ENCODE measurements around the gene SRSF12. TPM values are rescaled to one million over a fixed set of nuclear protein-coding genes. Genes with fewer than 3 reads are reported as not detected.

SRSF12 gene
- total RNA-seq, 2 donors from 2014 or later: 1.0 to 5.7 TPM

GRCh38 chr6:89058627-89059026, 59.2 kb downstream of the SRSF12 start:
- no peak for DNase-seq (ENCODE audit: low spot score)
- H3K36me3 ChIP-seq: no peaks in the 10 kb centered on the region
- WGBS: 54% methylated on average over 5 of the region's 5 CpGs
- H3K4me1 ChIP-seq (replicated peaks): no peaks in the 10 kb centered on the region
- H3K27me3 ChIP-seq (replicated peaks; ENCODE audit: insufficient read depth): no peaks in the 10 kb centered on the region
- H3K9me3 ChIP-seq: no peaks in the 10 kb centered on the region
- no peak overlapping the region for H3K27ac ChIP-seq
- TF ChIP-seq POLR2AphosphoS5 (IDR thresholded peaks at IDR 0.05): no peak
- TF ChIP-seq POLR2A (IDR thresholded peaks at IDR 0.05): no peak
- no peak overlapping the region for H3K4me3 ChIP-seq
- intact Hi-C loops (cut with DNase I): no loop called here

- TF ChIP-seq, protein P1, sequence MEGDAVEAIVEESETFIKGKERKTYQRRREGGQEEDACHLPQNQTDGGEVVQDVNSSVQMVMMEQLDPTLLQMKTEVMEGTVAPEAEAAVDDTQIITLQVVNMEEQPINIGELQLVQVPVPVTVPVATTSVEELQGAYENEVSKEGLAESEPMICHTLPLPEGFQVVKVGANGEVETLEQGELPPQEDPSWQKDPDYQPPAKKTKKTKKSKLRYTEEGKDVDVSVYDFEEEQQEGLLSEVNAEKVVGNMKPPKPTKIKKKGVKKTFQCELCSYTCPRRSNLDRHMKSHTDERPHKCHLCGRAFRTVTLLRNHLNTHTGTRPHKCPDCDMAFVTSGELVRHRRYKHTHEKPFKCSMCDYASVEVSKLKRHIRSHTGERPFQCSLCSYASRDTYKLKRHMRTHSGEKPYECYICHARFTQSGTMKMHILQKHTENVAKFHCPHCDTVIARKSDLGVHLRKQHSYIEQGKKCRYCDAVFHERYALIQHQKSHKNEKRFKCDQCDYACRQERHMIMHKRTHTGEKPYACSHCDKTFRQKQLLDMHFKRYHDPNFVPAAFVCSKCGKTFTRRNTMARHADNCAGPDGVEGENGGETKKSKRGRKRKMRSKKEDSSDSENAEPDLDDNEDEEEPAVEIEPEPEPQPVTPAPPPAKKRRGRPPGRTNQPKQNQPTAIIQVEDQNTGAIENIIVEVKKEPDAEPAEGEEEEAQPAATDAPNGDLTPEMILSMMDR (IDR thresholded peaks at IDR 0.05): no peak
- TF ChIP-seq POLR2AphosphoS5 (IDR thresholded peaks at IDR 0.05) (no peak), POLR2A (IDR thresholded peaks at IDR 0.05) (no peak)
- Histone ChIP-seq H3K27me3 (replicated peaks; ENCODE audit: insufficient read depth) (no peaks in the 10 kb centered on the region), H3K36me3 (no peaks in the 10 kb centered on the region), H3K4me1 (replicated peaks) (no peaks in the 10 kb centered on the region), H3K27ac (no peak overlapping the region), H3K9me3 (no peaks in the 10 kb centered on the region), H3K4me3 (no peak overlapping the region)
- intact Hi-C loops (cut with DNase I): no loop called here
- 78% methylated on average over 2 of the region's 2 CpGs for WGBS
- DNase-seq (ENCODE audit: low spot score): no peak
Observed at GRCh38 chr6:89057759-89058158, 60.1 kb downstream of the SRSF12 start.

DNA sequence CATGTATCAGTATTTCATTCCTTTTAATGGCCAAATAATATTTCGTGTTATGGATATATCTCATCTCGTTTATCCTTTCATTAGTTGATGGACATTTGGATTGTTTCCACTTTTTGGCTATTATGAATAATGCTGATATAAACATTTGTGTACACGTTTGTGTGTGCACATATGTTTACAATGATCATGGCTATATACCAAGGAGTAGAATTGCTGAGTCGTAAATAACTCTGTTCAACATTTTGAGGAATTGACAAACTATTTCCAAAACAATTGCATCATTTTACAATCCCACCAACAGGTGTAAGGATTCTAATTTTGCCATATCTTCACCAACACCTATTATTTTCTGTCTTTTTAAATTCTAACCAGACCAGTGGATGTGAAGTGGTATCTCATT, 63.7 kb downstream of the SRSF12 start:
- no peak for TF ChIP-seq POLR2AphosphoS5 (IDR thresholded peaks at IDR 0.05)
- no peak for TF ChIP-seq POLR2A (IDR thresholded peaks at IDR 0.05)
- TF ChIP-seq, protein P1 (IDR thresholded peaks at IDR 0.05): no peak
- H3K36me3 ChIP-seq: no peaks in the 10 kb centered on the region
- H3K9me3 ChIP-seq: no peaks in the 10 kb centered on the region
- intact Hi-C loops (cut with DNase I): no loop called here
- WGBS: 97% methylated on average over 4 of the region's 4 CpGs
- DNase-seq (ENCODE audit: low spot score): no peak
- no peaks in the 10 kb centered on the region for H3K4me1 ChIP-seq (replicated peaks)
- no peaks in the 10 kb centered on the region for H3K27me3 ChIP-seq (replicated peaks; ENCODE audit: insufficient read depth)
- H3K4me3 ChIP-seq: no peak overlapping the region
- H3K27ac ChIP-seq: no peak overlapping the region

DNA sequence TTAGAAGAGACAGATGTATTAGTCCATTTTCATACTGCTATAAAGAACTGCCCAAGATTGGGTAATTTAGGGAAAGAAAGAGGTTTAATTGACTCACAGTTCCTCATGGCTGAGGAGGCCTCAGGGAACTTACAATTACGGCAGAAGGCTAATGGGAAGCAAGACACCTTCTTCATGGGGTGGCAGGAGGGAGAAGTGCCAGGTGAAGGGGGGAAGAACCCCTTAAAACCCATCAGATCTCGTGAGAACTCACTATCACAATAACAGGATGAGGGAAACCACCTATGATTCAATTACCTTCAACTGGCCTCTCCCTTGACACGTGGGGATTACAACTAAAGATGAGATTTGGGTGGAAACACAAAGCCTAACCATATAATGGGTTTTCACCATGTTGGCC, 66.2 kb downstream of the SRSF12 start:
- Histone ChIP-seq H3K27ac (no peak overlapping the region), H3K4me1 (replicated peaks) (no peaks in the 10 kb centered on the region), H3K36me3 (no peaks in the 10 kb centered on the region), H3K9me3 (no peaks in the 10 kb centered on the region), H3K4me3 (no peak overlapping the region), H3K27me3 (replicated peaks; ENCODE audit: insufficient read depth) (no peaks in the 10 kb centered on the region)
- intact Hi-C loops (cut with DNase I): no loop called here
- 80% methylated on average over 3 of the region's 3 CpGs for WGBS
- no peak for TF ChIP-seq POLR2AphosphoS5 (IDR thresholded peaks at IDR 0.05)
- TF ChIP-seq, protein P1 (IDR thresholded peaks at IDR 0.05): no peak
- TF ChIP-seq POLR2A (IDR thresholded peaks at IDR 0.05): no peak
- no peak for DNase-seq (ENCODE audit: low spot score)

- TF ChIP-seq POLR2AphosphoS5 (IDR thresholded peaks at IDR 0.05): no peak
- H3K9me3 ChIP-seq: no peaks in the 10 kb centered on the region
- intact Hi-C loops (cut with DNase I): no loop called here
Observed at GRCh38 chr6:89050697-89051096, 67.2 kb downstream of the SRSF12 start.

DNA sequence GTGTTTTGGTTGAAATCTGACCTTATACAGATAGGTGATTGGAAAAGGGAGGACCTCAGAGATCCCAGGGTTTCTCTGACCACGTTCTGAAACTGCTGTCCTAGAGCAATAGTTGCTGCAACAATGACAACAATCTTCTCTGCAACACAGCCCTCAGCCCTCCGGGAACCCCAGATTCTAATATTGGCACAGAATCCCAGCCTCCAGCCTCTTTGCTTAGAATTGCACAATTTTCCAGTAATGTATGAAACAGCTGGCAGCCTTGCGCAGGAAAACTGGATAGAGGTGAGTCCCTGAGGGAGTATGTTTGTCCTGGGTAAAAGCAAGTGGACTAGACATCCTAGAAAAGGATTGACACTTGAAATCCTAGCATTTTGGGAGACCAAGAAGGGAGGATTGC, 67.7 kb downstream of the SRSF12 start:
- no peak for DNase-seq (ENCODE audit: low spot score)
- no peaks in the 10 kb centered on the region for H3K9me3 ChIP-seq
- no peaks in the 10 kb centered on the region for H3K36me3 ChIP-seq
- no peak overlapping the region for H3K4me3 ChIP-seq
- no peaks in the 10 kb centered on the region for H3K27me3 ChIP-seq (replicated peaks; ENCODE audit: insufficient read depth)
- H3K4me1 ChIP-seq (replicated peaks): no peaks in the 10 kb centered on the region
- WGBS: 79% methylated on average over 3 of the region's 3 CpGs
- TF ChIP-seq, protein P1 (IDR thresholded peaks at IDR 0.05): no peak
- no peak for TF ChIP-seq POLR2AphosphoS5 (IDR thresholded peaks at IDR 0.05)
- TF ChIP-seq POLR2A (IDR thresholded peaks at IDR 0.05): no peak
- no peak overlapping the region for H3K27ac ChIP-seq
- intact Hi-C loops (cut with DNase I): no loop called here

More at GRCh38 chr6:89050697-89051096, 67.2 kb downstream of the SRSF12 start:
- H3K36me3 ChIP-seq: no peaks in the 10 kb centered on the region
- 79% methylated on average over 3 of the region's 3 CpGs for WGBS
- H3K27me3 ChIP-seq (replicated peaks; ENCODE audit: insufficient read depth): no peaks in the 10 kb centered on the region
- H3K4me3 ChIP-seq: no peak overlapping the region
- no peaks in the 10 kb centered on the region for H3K4me1 ChIP-seq (replicated peaks)
- no peak overlapping the region for H3K27ac ChIP-seq
- DNase-seq (ENCODE audit: low spot score): no peak

Measured in prostate gland (tissue), 2 donors.